ENCODE data around the gene ZBED5.

ZBED5 gene

DNA sequence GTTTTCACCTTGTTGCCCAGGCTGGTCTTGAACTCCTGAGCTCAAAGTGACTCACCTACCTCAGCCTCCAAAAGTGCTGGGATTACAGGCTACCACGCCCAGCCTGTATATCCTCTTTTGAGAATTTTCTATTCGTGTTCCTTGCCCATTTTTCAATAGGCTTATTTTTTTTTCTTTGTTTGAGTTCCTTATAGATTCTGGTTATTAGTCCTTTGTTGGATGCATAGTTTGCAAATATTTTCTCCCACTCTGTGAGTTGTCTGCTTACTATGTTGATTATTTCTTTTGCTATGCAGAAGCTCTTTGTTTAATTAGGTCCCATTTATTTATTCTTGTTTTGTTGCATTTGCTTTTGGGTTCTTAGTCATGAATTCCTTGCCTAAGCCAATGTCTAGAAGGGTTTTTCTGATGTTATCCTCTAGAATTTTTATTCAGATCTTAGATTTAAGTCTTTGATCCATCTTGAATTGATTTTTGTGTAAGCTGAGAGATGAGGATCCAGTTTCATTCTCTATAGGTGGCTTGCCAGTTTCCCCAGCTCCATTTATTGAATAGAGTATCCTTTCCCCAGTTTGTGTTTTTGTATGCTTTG, 17.7 kb upstream of the ZBED5 start:
- Histone ChIP-seq H2BK15ac (ENCODE audit: low read depth, poor library complexity, severe bottlenecking) (no peak overlapping the region), H3K4me1 (ENCODE audit: control insufficient read depth, insufficient read depth, low read depth, low read length) (no peaks in the 10 kb centered on the region), H3K4me2 (ENCODE audit: low read length, poor library complexity, severe bottlenecking) (no peak overlapping the region), H3K18ac (ENCODE audit: low read depth in 1 of 2, low read length in 2 of 2) (no peak overlapping the region), H3K9ac (ENCODE audit: low read length) (no peak overlapping the region), H3K14ac (ENCODE audit: low read length in 2 of 2) (no peak overlapping the region), H3K79me1 (replicated peaks; ENCODE audit: low read length, poor library complexity, severe bottlenecking) (peaks cover 6% of the 10 kb centered on the region), H3K4me3 (ENCODE audit: insufficient read depth in 1 of 2, low read depth in 1 of 2, low read length in 2 of 2) (no peak overlapping the region), H2BK12ac (ENCODE audit: low read length in 2 of 2) (no peak overlapping the region), H2BK5ac (ENCODE audit: low read depth, low read length, poor library complexity, severe bottlenecking) (no peak overlapping the region), H3K23ac (ENCODE audit: low read length in 2 of 2) (no peak overlapping the region), H2AK5ac (ENCODE audit: low read length, severe bottlenecking) (no peak overlapping the region), H3K36me3 (ENCODE audit: control insufficient read depth in 1 of 2, insufficient read depth in 2 of 2, low read depth in 1 of 2, low read length in 2 of 2) (no peaks in the 10 kb centered on the region), H4K8ac (ENCODE audit: low read length) (no peak overlapping the region), H4K91ac (ENCODE audit: low read length) (no peak overlapping the region), H2AFZ (ENCODE audit: low read depth, low read length) (no peak overlapping the region), H3K9me3 (ENCODE audit: control insufficient read depth, low read length) (peaks cover 13% of the 10 kb centered on the region), H3K27ac (ENCODE audit: low read length, poor library complexity, severe bottlenecking) (no peak overlapping the region), H3K4ac (ENCODE audit: low read depth in 1 of 2, low read length in 2 of 2) (no peak overlapping the region), H3K27me3 (ENCODE audit: control insufficient read depth in 1 of 2, insufficient read depth in 1 of 2, low read length in 2 of 2) (no peaks in the 10 kb centered on the region), H2BK120ac (ENCODE audit: low read depth, low read length) (no peak overlapping the region)
- no peak for DNase-seq
- WGBS, result 100% methylated on average over 2 of the region's 2 CpGs

GRCh38 chr11:10872097-10872496, 14.2 kb upstream of the ZBED5 start:
- peaks cover 13% of the 10 kb centered on the region for H3K9me3 ChIP-seq (ENCODE audit: control insufficient read depth, low read length)
- no peak overlapping the region for H2AFZ ChIP-seq (ENCODE audit: low read depth, low read length)
- WGBS, result 96% methylated on average over 2 of the region's 2 CpGs

DNA sequence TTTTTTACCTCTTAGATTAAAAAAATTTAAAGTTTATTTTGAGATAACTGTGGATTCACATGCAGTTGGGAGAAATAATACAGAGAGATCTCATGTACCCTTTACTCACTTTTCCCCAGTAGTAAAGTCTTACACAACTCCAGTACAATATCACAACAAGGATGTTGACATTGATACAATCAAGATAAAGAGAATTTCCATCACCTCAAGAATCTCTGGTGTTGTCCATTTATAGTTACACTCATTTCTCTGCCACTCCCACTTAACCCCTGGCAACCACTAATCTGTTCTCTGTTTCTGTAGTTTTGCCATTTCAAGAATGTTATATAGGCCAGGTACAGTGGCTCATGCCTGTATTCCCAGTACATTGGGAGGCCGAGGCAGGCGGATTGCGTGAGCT, 10.5 kb upstream of the ZBED5 start:
- H4K91ac ChIP-seq (ENCODE audit: low read length), result no peak overlapping the region
- H4K8ac ChIP-seq (ENCODE audit: low read length), result no peak overlapping the region
- no peak overlapping the region for H3K23ac ChIP-seq (ENCODE audit: low read length in 2 of 2)
- H2AK5ac ChIP-seq (ENCODE audit: low read length, severe bottlenecking), result no peak overlapping the region
- no peak overlapping the region for H3K27ac ChIP-seq (ENCODE audit: low read length, poor library complexity, severe bottlenecking)
- no peak overlapping the region for H2AFZ ChIP-seq (ENCODE audit: low read depth, low read length)
- peaks cover 3% of the 10 kb centered on the region for H3K4me1 ChIP-seq (ENCODE audit: control insufficient read depth, insufficient read depth, low read depth, low read length)
- H2BK12ac ChIP-seq (ENCODE audit: low read length in 2 of 2), result no peak overlapping the region
- H3K36me3 ChIP-seq (ENCODE audit: control insufficient read depth in 1 of 2, insufficient read depth in 2 of 2, low read depth in 1 of 2, low read length in 2 of 2), result no peaks in the 10 kb centered on the region
- H3K18ac ChIP-seq (ENCODE audit: low read depth in 1 of 2, low read length in 2 of 2), result no peak overlapping the region
- DNase-seq, result peak; percentile 32
- no peaks in the 10 kb centered on the region for H3K27me3 ChIP-seq (ENCODE audit: control insufficient read depth in 1 of 2, insufficient read depth in 1 of 2, low read length in 2 of 2)
- H2BK120ac ChIP-seq (ENCODE audit: low read depth, low read length), result no peak overlapping the region
- peaks cover 6% of the 10 kb centered on the region for H3K79me1 ChIP-seq (replicated peaks; ENCODE audit: low read length, poor library complexity, severe bottlenecking)
- H3K9ac ChIP-seq (ENCODE audit: low read length), result no peak overlapping the region
- WGBS, result 100% methylated on average over 3 of the region's 3 CpGs
- H3K9me3 ChIP-seq (ENCODE audit: control insufficient read depth, low read length), result peaks cover 9% of the 10 kb centered on the region
- H3K4me3 ChIP-seq (ENCODE audit: insufficient read depth in 1 of 2, low read depth in 1 of 2, low read length in 2 of 2), result no peak overlapping the region
- no peak overlapping the region for H2BK15ac ChIP-seq (ENCODE audit: low read depth, poor library complexity, severe bottlenecking)
- no peak overlapping the region for H3K4me2 ChIP-seq (ENCODE audit: low read length, poor library complexity, severe bottlenecking)
- no peak overlapping the region for H3K14ac ChIP-seq (ENCODE audit: low read length in 2 of 2)
- no peak overlapping the region for H3K4ac ChIP-seq (ENCODE audit: low read depth in 1 of 2, low read length in 2 of 2)
- H2BK5ac ChIP-seq (ENCODE audit: low read depth, low read length, poor library complexity, severe bottlenecking), result no peak overlapping the region

More at GRCh38 chr11:10872097-10872496, 14.2 kb upstream of the ZBED5 start:
- Histone ChIP-seq H2BK120ac (ENCODE audit: low read depth, low read length) (no peak overlapping the region), H3K18ac (ENCODE audit: low read depth in 1 of 2, low read length in 2 of 2) (no peak overlapping the region), H3K4me2 (ENCODE audit: low read length, poor library complexity, severe bottlenecking) (no peak overlapping the region), H3K4ac (ENCODE audit: low read depth in 1 of 2, low read length in 2 of 2) (no peak overlapping the region), H4K8ac (ENCODE audit: low read length) (no peak overlapping the region), H3K14ac (ENCODE audit: low read length in 2 of 2) (no peak overlapping the region), H2BK5ac (ENCODE audit: low read depth, low read length, poor library complexity, severe bottlenecking) (no peak overlapping the region), H4K91ac (ENCODE audit: low read length) (no peak overlapping the region), H3K9ac (ENCODE audit: low read length) (no peak overlapping the region), H3K4me3 (ENCODE audit: insufficient read depth in 1 of 2, low read depth in 1 of 2, low read length in 2 of 2) (no peak overlapping the region), H2BK15ac (ENCODE audit: low read depth, poor library complexity, severe bottlenecking) (no peak overlapping the region), H3K79me1 (replicated peaks; ENCODE audit: low read length, poor library complexity, severe bottlenecking) (peaks cover 9% of the 10 kb centered on the region), H3K27ac (ENCODE audit: low read length, poor library complexity, severe bottlenecking) (no peak overlapping the region), H3K23ac (ENCODE audit: low read length in 2 of 2) (no peak overlapping the region), H2BK12ac (ENCODE audit: low read length in 2 of 2) (no peak overlapping the region), H3K36me3 (ENCODE audit: control insufficient read depth in 1 of 2, insufficient read depth in 2 of 2, low read depth in 1 of 2, low read length in 2 of 2) (no peaks in the 10 kb centered on the region), H3K4me1 (ENCODE audit: control insufficient read depth, insufficient read depth, low read depth, low read length) (peaks cover under 1% of the 10 kb centered on the region), H2AK5ac (ENCODE audit: low read length, severe bottlenecking) (no peak overlapping the region), H3K27me3 (ENCODE audit: control insufficient read depth in 1 of 2, insufficient read depth in 1 of 2, low read length in 2 of 2) (no peaks in the 10 kb centered on the region)
- no peak for DNase-seq

GRCh38 chr11:10866893-10867331, 9.1 kb upstream of the ZBED5 start:
- H2AFZ ChIP-seq (ENCODE audit: low read depth, low read length), result no peak overlapping the region
- H3K14ac ChIP-seq (ENCODE audit: low read length in 2 of 2), result no peak overlapping the region
- H3K9me3 ChIP-seq (ENCODE audit: control insufficient read depth, low read length), result peaks cover 2% of the 10 kb centered on the region
- 69% methylated on average over 9 of the region's 10 CpGs for WGBS
- H3K4me3 ChIP-seq (ENCODE audit: insufficient read depth in 1 of 2, low read depth in 1 of 2, low read length in 2 of 2), result no peak overlapping the region
- no peaks in the 10 kb centered on the region for H3K36me3 ChIP-seq (ENCODE audit: control insufficient read depth in 1 of 2, insufficient read depth in 2 of 2, low read depth in 1 of 2, low read length in 2 of 2)
- no peak overlapping the region for H2AK5ac ChIP-seq (ENCODE audit: low read length, severe bottlenecking)
- H4K91ac ChIP-seq (ENCODE audit: low read length), result no peak overlapping the region
- H3K27me3 ChIP-seq (ENCODE audit: control insufficient read depth in 1 of 2, insufficient read depth in 1 of 2, low read length in 2 of 2), result no peaks in the 10 kb centered on the region
- no peak overlapping the region for H3K18ac ChIP-seq (ENCODE audit: low read depth in 1 of 2, low read length in 2 of 2)
- H2BK12ac ChIP-seq (ENCODE audit: low read length in 2 of 2), result no peak overlapping the region
- H2BK5ac ChIP-seq (ENCODE audit: low read depth, low read length, poor library complexity, severe bottlenecking), result no peak overlapping the region
- no peak overlapping the region for H2BK120ac ChIP-seq (ENCODE audit: low read depth, low read length)
- H3K4me1 ChIP-seq (ENCODE audit: control insufficient read depth, insufficient read depth, low read depth, low read length), result peaks cover 3% of the 10 kb centered on the region
- H3K4me2 ChIP-seq (ENCODE audit: low read length, poor library complexity, severe bottlenecking), result peak overlapping the region; percentile 40
- peak; percentile 69 for DNase-seq
- peak overlapping the region; percentile 73 for H3K27ac ChIP-seq (ENCODE audit: low read length, poor library complexity, severe bottlenecking)
- peaks cover 7% of the 10 kb centered on the region for H3K79me1 ChIP-seq (replicated peaks; ENCODE audit: low read length, poor library complexity, severe bottlenecking)
- no peak overlapping the region for H3K23ac ChIP-seq (ENCODE audit: low read length in 2 of 2)
- H4K8ac ChIP-seq (ENCODE audit: low read length), result no peak overlapping the region
- H3K4ac ChIP-seq (ENCODE audit: low read depth in 1 of 2, low read length in 2 of 2), result no peak overlapping the region
- H2BK15ac ChIP-seq (ENCODE audit: low read depth, poor library complexity, severe bottlenecking), result no peak overlapping the region
- H3K9ac ChIP-seq (ENCODE audit: low read length), result peak overlapping the region; percentile 60
